GM21529 (cell line): ENCODE results near the gene FSCN2.

Experiments used
- ATAC-seq: cut with Tn5 transposase; IDR thresholded peaks from one replicate; pipeline ENCODE4 v1.9.1; 2021; ENCODE audit not compliant: unreplicated experiment

FSCN2 gene

DNA sequence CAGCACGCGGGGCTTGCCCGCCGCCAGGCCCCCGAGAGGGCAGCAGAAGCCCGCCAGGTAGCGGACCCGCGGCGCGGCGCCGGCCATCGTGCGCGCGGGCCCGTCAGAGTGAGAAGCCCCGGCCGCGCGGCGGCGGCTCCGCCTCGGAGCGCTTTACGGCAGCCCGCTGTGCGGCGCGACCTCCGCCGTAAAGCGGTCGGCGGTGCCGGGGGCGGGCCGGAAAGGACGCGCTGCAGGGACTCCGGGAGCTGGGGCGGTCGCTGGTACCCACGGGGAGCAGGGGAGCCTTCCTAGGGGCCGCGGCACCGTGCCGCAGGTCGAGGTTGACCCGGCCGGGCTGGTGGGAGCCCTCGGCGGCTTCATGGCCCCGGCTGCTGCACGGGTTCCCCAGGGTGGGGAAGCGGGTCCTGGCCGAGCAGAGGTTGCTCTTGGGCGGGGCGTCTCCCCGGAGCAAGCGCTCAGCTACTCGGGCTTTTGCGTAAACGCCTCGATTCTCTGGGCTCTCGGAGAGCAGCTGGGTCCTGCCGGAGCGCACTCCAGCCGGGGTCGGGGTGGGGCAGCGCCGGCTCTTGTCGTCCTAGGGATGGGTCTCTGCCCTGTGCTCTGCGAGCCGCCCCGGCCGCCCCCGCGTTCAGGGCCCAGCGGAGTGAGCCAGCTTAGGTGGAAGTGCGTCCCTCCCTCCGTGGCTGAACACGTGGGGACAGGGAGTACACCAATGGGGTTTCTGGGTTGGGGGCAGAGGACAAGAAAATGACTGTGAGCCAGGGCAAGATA, 24.3 kb downstream of the FSCN2 start, which contains the start of gene FAAP100:
FAAP100 (minus strand) TSS at position 110 of the 774 bp plus-strand sequence; CDS start at position 87, 23 bp downstream.
- ATAC-seq: peak; percentile 37

- ATAC-seq: peak; percentile 36
Observed at GRCh38 chr17:81553018-81553615, 24.9 kb downstream of the FSCN2 start.

DNA sequence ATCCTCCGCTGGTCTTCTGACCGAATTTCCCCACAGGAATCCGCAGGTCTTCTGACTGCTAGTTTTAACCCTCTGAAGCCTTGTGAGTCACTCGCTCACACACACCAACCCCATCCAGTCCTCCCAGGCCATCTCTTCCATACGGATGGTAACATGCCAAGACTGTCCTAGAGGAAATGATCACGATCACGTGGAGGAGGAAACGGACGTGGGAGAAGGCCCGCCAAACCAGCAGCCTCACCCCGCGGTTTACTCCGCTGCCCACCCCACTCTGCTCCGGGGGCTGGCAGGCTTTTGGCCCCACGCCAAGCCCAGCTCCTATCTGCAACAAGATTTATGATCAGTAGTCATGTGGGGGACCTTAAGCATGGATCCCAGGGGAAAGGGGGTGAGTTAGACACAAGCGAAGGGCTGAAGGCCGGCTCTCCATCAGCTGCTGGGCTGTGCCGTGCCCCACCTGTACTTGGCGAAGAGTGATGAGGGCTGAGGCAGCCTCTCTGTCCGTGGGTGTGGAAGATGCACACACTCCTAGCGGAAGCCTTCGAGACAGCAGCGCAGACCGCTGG, 25.5 kb downstream of the FSCN2 start:
- ATAC-seq: no peak

DNA sequence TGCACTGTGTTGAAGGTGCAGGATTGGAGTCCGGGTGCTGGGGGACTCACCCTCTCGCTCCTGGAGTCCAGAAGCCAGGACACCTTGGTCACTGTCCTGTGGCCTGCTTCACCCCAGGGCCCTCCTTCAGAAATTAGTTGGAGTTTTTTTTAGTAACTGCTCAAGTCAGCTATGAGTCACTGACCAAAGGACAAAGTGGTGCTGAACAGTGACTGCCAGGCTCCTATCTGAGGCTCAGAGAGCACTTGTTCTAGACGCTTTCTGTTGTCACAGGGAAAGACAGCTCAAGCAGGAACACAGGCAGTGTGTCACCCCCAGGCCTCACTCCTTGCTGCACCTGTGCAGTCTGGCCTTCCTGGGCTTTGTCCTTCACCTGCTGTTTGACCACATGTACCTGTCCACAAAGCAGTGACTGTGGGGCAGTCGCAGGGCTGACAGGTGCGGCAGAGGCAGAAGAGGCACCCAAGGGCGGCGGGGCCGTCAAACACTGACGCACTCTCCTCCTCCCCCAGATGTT, 28.1 kb downstream of the FSCN2 start:
- no peak for ATAC-seq

- ATAC-seq: no peak
Observed at GRCh38 chr17:81556863-81557262, 28.7 kb downstream of the FSCN2 start.

DNA sequence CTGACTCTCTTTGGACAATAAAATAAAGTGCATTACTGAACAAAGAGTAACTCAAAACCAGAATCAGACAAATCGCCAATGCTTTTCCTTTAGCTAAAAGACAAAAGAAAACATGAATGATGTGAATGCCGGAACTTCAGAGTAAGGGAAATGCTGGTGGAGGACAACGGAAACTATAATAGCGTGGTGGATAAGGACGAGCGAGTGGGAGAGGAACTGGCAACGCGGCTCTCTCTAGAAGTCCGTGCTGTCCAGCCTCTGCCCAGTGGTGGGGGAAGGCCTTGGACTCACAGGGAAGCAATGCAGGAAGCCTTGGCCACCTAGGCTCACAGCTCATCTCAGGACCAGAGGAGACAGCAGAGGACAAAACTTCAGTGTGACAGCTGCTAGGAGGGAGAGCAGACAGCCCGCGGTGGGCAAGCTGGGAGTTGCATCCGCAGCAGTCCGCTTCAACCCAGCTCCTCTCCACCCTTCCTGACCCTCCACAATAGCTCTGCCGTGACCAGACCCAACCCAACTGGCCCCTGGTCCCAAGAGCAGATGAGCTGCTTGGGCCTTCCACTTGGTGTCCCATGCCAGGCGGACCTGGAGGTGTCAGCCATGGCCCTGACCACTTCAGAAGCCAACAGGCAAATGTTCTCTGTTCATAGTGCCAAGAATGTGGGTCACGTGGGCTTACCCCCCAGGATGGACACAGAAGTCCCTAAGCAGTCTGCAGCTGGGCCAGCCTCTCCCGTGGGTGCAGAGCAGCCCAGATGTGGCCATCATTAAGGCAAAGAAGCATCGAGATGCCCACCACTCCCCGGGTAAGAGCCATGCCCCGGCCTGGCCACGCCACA, 29.3 kb downstream of the FSCN2 start:
- no peak for ATAC-seq

DNA sequence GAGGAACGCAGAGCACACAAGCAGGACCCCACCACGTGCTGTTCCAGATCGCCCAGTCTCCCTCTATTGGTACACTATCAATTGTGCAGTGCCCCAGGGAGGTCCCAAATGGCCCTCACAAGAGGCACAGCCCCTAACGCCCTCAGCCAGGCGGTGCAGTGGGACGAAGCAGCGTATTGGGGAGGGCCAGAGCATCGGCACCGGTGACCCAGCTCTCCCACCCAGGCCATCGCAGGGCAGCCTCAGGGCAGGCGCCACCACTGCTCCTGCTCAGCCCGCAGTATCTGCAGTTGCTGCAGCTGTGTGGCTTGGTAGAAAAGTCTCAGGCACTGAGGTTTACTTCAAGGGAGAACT, 29.9 kb downstream of the FSCN2 start:
- no peak for ATAC-seq

GRCh38 chr17:81558941-81559806, 31.0 kb downstream of the FSCN2 start:
- ATAC-seq: no peak

DNA sequence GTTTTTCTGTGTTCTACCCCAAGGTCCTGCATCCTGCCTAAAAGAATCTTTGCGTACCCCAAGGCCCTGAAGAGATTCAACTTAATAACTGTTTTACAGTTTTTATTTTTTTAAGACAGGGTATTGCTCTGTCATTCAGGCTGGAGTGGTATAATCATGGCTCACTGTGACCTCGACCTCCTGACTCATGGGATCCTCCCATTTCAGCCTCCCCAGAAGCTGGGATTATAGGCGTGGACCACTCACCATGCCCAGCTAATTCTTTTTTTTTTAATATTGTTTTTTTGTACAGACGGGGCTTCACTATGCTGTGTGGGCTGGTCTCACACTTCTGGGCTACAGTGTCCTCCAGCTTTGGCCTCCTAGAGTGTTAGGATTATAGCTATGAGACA, 33.3 kb downstream of the FSCN2 start:
- no peak for ATAC-seq

DNA sequence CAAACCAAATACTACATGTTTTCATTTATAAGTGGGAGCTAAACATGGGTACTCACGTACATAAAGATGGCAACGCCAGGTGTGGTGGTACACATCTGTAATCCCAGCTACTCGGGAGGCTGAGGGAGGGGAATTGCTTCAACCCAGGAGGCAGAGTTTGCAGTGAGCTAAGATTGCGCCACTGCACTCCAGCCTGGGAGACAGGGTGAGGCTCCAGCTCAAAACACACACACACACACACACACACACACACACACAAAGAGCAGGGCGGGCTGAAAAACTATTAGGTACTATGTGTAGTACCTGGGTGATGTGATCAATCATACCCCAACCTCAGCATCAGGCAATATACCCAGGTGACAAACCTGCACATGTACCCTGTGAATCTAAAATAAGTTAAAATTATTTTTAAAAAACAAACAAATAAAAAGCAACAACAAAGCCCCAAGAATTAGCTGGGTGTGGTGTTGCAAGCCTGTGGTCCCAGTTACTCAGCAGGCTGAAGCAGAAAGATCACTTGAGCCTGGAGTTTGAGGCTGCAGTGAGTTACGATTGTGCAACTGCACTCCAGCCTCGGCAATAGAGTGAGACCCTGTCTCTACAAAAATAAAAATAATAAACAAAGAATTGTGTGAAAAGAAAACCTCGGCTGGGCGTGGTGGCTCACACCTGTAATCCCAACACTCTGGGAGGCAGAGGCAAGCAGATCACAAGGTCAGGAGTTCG, 35.8 kb downstream of the FSCN2 start:
- no peak for ATAC-seq

DNA sequence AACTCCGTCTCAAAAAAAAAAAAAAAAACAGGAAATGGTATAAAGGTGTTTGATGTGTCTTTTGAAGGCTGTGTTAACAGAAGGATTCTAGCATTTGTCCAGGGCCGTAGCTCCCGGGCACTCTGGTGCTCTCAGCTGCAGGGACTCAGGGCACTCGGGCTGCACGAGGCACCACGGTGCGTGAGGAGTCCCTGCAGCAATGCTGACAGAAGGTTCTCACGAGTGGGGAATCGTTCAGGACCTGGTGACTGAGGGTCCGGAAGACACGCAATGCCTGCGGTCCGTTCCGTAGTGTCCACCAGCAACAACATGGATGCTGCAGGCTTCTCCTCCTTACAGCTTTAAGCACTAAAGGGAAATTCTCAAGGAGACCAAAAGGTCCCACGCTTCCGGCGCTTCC, 36.6 kb downstream of the FSCN2 start:
- no peak for ATAC-seq

DNA sequence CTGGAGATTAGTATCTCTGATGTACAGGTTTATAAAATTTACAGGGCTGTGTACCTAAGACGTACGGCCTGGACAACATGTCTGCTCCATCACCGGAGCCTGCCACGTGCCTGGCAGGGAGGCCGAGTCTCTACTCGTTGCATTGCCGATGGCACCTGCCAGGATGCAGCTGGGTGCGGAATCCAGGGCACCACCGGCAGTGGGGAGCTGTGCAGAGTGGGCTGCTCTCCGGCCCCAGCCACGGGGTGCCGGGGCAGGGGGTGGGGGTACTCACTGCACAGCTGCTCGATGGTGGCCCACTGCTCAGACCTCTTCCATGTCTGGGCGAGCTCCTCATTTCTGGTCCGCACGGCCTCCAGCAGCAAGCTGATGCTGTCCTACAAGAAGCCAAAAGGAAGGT, 37.1 kb downstream of the FSCN2 start:
- no peak for ATAC-seq

DNA sequence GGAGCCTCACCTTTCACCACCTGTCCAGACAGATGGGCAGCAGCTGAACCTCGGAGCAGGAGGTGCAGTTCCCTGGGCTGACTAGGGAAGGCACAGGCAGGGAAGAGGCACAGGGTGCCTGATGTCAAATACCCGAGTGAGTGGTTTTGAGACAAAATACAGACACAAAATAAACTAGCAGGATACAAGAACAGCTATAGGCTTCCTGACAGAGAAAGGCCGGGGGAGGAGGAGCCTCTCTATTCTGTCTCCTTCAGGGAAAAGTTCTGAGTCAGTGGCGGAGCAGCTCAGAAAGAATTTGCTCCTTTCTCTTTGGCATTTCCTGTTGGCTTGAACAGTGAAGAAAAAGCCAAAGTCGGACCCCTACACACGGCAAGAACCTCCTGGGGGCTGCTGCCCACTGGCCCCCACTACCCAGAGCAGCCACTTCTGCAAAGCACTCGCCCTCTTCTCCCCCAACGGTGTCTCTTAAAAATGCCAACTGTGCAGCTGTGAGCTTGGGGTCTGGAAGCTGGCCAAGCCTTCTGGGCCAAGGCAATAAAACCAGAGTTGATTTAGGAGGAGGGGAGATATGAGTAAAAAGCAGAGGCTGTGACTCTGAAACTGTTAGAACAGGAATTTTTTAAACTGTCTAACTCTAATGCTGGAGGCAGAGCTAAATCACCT, 38.4 kb downstream of the FSCN2 start:
- no peak for ATAC-seq

- ATAC-seq: no peak
Observed at GRCh38 chr17:81567191-81567590, 39.0 kb downstream of the FSCN2 start.

DNA sequence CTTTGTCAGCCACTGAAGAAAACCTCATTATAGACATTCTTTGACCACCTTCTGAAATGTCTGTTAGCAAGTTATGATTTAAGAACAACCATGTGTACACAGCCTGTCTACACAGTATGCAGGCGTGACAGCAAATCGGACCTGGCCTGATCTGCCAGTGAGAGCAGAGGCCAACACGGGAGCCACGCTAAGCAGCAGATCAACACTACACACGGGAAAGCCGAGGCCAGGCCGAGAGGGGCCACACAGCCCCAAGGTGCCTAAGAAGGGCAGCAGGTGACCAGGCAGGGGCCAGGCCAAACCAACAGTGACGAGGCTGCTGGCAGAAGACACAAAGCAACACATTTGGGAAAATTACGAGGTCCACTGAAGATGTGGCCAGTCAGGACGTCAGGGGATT, 40.2 kb downstream of the FSCN2 start:
- ATAC-seq: no peak

- no peak for ATAC-seq
Observed at GRCh38 chr17:81569986-81570514, 41.9 kb downstream of the FSCN2 start.

DNA sequence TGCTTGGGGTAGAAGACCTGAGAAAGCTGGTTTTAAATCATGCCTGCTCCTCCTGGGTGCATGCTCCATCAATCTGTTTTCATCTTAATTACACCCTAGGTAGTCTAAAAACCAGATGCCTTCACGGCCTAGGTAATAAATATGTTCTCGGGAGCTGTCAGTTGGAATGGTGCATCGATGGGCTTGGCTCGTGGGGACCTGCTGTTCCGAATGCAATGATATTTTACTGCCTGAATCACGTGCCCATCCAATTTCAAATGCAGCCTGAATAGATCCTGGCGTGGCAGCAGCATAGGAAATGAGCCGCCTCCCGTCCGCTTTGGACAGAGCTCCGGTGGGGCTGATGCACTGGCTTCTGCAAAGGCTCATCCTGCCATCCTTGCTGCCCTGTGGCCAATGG, 42.8 kb downstream of the FSCN2 start:
- ATAC-seq: no peak

DNA sequence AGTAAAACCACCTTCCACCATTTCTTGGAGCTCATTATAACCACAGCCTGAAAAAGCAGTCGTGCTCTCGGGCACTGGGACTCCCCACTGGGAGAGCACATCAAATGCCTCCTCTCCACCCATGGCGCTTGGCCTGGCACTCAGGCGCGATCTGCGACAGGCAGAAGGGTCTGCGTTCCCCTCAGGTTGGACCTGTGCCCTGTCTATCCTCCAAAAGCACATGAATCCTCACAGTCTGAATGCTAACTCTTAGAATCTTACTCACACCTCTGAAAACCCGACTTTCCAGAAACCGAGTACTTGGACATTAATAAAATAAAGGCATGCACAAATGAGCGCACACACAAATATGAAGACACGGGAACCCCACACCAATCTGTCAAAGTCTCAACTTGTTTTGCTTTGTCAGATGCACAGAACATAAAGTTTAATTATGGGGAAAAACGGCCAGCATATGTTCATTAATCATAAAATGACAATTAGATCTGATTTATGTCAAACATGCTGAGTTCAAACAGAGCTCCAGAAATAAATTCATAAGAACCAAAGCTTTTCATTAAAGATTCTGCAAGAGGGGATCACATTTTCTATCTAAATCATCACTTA, 44.5 kb downstream of the FSCN2 start:
- ATAC-seq: no peak
